Left renal cortex interstitium (tissue), 4 donors: ENCODE results near the gene DDC. TPM values are rescaled to one million over a fixed set of nuclear protein-coding genes. Genes with fewer than 3 reads are reported as not detected.
A peak's percentile ranks its signal among the peaks of the same experiment; 100 is the strongest.
"Not testable (repeated sequence)": the region's sequence is repeated elsewhere in the genome, so short reads cannot be mapped to it uniquely, and the experiment has no call there.

Source experiments
- DNase-seq, 4 donors: peaks; one replicate each; pipeline ENCODE4 v3.0.0-alpha.2; 2013; ENCODE audit warnings: low read depth in 4 of 4, low spot score in 2 of 4, missing footprints in 1 of 4
- polyA plus RNA-seq, 4 donors: library from polyadenylated mRNA; unstranded; fragments of 120-200 nt; gene quantifications; one replicate each; pipeline ENCODE4 v1.2.1, GENCODE V29; 2013; ENCODE audit not compliant: insufficient read length in 4 of 4

Gene DDC
- polyA plus RNA-seq, 4 donors, result 64.0 to 88.1 (median 72.7) TPM

DNA sequence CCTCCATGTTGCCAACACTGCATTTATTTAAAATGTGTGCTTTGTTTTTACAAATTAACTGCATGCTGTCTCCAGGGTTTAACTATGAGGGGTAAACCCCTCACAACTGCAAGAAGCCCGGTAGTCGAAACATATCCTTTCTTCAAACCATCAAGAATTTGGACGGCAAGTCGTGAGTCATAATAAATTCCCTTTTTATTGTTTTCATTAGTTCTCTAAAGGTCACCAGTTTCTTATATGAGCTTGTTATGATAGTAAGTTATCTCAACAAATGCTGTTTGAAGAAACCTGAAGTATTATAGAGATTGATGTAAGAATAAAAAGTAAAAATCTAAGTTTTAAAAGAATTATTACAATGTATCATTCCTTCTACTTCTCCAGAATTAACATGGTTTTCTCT is 102.8 kb downstream of the DDC start:
- DNase-seq, result no peak

DNA sequence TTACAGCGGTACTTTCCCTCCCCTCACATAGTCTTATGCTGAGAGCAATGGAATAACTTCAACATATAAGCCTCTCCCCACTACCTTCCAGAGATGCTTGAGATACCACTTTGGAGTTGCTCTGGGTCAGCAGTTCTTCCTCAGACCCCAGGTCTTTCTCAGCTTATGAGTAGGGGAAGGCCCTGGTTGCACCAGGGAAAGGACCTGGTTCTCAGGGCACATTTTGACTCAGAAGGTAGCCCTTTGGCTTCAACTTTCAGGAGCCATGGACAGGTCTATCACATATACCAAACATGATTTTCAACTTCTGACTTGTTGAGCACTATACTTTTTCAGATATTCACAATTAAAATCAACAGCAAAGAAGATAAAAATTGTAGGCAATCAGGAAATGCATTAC is 103.5 kb downstream of the DDC start:
- DNase-seq, result no peak

DNA sequence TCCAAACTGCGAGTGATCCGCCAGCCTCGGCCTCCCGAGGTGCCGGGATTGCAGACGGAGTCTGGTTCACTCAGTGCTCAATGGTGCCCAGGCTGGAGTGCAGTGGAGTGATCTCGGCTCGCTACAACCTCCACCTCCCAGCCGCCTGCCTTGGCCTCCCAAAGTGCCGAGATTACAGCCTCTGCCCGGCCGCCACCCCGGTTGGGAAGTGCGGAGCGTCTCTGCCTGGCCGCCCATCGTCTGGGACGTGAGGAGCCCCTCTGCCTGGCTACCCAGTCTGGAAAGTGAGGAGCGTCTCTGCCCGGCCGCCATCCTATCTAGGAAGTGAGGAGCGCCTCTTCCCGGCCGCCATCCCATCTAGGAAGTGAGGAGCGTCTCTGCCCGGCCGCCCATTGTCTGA is 106.0 kb downstream of the DDC start:
- not testable (repeated sequence) for DNase-seq

DNA sequence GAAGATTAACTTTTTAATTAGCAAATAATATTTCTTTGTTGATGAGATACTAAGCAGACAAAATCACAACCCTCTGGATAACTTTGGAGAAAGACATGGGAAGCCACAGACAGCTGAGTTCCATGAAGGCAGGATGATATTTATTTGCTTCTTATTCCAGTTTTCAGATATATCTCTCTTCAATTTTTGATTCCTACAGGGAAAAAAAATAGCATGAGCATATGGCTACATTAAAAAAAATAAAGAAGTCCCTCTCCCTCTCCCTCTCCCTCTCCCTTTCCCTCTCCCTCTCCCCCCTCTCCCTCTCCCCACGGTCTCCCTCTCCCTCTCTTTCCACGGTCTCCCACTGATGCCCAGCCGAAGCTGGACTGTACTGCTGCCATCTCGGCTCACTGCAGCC is 106.6 kb downstream of the DDC start:
- DNase-seq, result not testable (repeated sequence)

DNA sequence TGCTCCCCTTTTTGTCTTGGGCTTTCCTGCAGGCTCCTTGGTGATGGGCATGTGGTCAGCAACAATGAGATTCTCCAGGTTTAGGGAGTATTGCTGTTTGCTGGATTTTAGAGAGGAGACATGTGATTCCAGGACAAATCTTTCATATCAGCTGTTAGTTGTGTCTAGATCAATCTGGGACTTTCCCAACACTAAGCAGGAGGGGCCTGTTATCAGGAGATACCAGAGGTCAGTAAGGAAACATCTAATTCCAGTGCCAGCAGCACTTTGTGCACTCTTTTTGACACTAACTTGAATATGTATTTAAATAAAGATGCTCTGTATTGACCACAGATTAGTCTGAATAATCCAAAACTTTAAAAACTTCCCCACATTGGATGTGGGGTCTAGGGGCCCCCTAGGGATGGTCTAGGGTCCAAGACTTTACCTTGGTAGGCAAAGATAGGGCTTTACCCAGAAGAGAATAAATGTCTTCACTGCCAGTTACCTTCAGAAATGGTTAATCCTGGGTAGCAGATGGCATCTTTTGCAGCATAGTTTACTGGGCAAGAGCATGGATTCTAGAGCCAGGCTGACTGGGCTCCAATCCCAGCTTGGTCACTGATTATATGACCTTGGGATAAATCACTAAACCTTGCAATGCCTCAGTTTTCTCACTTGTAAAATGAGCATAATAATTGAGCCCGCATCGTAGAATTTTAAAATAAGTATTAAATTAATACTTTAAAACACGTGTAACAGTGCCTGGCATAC is 108.7 kb downstream of the DDC start:
- no peak for DNase-seq

DNA sequence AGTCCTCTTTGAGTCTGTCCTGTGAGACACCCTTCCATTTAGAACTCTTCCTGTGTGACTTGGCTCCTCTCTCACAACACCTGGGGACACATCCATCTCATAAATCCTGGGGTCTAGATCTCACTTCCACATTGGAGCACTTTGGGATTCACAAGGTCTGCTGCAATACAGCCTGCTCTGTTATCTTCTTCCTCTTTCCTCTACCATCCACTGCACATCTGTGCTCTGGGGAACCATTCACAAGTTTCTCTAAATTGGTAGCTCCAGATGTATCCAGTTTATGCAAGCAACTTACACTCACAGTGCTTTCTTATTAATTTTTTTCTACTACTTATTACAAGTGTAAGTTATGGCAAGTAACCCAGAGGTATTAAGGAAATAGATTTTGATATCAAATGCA is 109.5 kb downstream of the DDC start:
- no peak for DNase-seq

DNA sequence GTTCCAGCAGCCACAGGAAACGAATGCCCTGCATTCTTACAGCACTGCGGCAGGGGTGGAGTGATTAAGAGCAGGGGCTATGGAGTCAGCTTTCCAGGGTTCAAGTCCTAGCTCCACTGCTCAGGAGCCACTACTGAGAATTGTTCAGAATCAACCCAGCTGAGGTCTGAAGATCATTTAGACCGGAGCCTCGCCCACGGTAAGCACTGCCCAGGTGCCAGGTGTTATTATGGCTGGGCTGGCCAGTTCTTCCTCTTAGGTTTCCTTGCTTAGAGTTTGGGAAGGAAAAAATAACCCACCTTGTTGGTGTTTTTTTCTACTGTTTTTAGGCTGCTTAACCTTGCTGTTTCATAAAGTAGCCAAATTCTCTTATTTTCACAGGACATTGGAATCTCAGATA is 110.2 kb downstream of the DDC start:
- no peak for DNase-seq

DNA sequence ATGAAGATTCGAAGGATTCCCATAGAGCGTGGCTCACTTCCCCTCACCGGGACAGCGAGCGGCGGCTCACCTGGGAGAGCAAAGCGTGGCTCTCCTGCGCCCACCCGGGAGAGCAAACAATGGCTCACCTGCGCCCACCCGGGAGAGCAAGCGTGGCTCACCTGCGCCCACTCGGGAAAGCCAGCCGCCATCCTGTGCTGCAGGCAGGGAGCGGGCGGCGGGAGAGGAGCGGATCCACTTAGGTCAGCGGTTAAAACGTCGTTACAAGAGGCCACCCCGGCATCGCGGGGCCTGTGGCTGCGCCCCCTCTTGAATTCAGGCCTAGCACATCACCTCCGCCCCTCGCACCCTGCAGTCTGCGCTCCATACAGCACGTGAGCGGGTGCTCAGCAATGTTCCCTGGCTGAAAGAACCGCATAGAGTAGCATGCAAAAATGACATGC is 114.6 kb downstream of the DDC start:
- no peak for DNase-seq

DNA sequence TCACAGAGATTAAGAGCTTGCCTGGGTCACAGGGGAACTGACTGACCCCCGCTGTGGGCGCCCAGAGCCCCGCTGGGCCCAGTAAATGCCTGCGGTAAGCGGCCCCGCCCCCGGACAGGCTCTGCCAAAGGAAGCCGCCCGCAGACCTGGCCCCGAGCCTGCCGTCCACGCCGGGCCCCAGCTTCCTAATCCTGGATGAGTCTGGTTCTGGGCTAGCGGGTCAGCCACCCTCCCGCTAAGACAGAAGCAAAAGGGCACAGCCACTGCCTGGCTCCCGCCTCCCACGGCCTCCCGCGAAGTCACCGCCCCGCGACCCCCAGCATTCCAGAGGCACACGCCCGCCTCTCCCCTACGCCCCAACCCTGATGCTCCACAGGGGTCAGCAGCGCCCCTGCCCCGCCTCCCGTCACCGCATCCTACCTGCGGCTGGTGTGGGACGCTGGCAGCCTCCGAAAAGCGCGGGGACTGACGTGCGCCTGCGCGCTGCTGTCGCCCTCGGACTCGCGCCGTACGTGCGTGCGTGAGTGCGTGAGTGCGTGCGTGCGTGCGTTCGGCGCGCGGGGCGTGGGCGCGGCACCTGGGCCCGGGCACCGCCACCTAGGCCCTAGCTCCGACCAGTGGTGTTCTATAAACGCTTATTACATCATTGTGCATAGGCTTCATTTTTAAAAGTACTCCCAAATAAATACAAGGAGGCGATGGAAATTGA is 115.2 kb downstream of the DDC start, which contains the start of gene FIGNL1:
Gene FIGNL1 (minus strand): TSS at position 470 of the 709 bp plus-strand sequence. CDS start 3,063 bp downstream, outside the sequence.
- DNase-seq, result peak in 1 of 4 donors; percentile 53

DNA sequence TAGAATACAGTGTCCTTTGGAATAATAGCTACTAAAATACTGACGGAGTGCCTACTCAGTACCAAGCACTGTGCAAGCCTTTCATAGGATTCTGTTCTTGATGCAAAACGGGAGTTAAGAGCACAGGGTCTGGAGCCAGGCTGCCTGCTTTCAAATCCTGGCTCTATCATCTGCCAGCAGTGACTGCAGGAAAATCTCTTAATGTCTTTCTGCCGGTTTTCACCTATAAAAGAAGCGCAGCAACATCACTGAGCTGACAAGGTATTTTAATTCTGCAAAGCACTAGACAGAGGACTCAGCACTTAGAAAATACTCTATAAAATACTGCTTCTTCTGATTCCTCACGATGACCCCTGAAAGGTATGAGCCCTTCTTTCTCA is 115.7 kb downstream of the DDC start:
- no peak for DNase-seq

DNA sequence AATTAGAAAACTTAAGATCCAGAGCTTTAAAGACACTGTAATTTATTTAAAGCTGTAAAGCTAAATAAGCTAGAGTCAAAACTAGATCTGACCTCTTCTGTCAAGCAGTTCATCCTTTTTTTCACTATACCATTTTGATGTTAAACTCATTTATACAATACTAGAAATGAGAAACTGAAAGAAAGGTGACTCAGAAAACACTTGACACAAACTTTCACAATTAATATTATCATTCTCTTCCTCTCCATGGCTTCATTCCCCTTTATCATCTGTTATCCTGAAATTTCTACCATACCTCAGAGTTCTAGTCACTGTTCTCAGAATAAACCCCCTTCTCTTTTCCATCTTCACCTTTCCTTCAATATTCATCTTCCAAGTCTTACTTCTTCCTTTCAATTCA is 116.4 kb downstream of the DDC start:
- no peak for DNase-seq

DNA sequence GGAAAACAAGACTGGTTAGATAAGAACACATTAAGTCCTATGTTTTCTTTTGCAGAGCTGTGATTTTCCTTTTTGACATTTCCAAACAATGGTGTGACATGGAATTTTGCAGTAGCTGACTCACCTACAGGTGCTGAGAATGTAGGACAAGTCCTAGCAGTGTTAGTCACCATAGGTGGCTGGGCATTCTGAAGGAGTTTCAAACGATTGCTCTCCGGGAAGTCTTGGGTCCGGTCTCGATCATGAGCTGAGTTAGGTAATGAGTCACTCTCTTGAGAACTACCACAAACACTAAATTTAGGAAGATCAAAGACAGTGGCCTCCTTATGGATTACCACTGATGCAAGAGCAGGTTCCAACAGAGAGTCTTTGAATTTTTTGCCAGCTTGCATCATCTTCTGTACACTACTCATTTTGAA is 118.7 kb downstream of the DDC start:
- DNase-seq, result no peak

DNA sequence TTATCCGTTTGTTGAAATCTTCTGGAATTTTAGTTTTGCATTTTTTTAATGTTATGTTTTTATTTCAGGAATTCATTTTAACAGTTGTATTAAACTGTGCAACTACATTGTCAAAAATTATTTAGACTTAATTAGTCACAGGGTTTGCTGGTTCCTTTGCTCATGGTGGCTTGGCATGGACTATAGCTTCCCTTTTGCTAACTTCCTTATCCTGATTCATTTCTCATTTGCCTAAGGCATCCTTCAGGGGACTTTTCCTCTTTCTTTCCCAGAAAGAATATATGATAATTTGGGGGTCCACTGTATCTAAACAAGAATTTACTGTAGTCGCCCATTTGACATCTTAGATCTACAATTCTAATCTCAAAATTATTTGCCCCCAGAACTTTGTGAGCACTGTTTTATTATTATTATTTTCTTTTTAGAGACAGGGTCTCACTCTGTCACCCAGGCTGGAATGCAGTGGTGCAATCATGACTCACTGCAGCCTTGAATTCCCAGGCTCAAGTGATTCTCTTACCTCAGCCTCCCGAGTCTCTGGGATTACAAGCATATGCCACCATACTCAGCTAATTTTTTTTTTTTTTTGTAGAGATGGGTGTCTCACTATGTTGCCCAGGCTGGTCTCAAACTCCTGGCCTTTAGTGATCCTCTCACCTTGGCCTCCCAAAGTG is 128.9 kb downstream of the DDC start:
- DNase-seq, result no peak

DNA sequence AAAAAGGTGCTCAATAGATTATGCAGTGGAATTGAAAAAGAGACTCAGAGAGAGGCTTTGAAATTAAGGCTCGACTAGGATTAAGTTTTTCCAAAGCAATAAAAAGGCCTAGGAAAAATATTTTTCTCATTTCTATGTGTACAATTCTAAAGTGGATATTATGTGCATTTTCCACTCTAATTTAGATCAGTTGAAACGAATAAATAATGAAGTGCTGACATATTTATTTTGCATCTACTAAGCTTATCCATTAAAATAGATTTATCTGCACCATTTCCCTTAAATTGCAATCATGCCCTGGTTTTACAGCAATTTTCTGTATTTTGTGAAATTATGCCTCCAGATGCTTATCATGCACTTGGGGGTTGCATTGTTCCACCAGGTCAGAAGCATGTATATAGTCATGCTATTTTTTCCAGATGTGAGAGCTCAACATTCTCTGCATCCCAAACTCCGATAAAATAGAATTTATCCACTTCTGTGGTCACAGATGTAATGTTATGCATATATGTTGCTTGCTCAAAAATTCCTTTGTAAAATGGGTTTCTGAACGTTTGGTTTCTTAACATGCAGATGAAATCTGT is 133.4 kb downstream of the DDC start:
- DNase-seq, result no peak

DNA sequence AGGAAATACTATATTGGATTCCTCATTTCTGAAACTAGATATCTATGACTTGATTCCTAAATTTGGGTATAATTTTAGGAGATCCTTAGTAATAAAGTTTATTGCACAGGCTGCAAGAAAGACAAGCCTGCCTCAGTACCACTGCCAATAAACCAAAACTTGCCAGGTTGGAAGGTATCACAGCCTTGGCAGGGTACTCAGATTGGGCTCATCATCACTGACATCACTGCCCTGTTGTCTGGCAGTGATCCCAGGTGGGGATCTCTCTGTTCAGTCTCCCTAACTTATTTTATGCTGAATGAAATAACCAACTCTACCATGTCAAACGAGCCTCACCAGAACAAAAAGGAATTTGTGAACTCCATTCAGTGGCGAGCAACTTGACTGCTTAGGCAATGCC is 133.9 kb downstream of the DDC start:
- DNase-seq, result no peak

DNA sequence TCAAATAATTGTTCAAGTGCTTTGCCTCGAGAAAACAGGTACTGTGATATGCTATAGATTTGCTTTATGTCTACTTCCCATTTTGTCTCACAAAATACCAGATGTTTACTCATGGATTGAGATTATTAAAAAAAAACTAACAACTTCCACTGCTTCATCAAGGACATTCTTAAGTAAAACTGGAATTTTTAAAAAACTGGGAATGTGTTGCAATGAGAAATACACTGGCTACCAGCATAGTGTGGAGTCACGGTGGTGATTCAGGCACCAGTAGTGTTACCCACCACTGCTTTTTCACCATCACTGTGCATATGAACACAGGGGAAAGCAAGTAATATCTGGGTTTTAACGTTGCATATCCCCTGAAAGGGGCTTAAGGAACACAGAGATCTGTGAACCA is 136.3 kb downstream of the DDC start:
- no peak for DNase-seq

DNA sequence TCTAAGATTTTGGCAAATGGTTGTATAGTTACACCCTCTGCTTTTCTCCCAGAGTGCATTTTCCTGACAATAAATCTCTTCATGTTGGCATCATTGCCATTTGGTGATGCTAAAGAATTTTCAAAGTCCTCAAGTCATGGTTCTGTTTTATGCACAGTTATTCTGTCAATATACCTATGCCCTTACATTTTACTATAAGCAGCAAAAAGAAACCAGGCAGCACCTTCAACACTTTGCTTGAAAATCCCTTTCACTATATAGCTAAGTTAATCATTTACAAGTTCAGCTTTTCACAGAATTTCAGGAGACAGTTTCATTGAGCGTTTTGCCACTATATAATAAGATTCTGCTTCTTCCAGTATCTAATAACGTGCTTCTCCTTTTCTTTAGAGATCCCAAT is 137.7 kb downstream of the DDC start:
- DNase-seq, result no peak

DNA sequence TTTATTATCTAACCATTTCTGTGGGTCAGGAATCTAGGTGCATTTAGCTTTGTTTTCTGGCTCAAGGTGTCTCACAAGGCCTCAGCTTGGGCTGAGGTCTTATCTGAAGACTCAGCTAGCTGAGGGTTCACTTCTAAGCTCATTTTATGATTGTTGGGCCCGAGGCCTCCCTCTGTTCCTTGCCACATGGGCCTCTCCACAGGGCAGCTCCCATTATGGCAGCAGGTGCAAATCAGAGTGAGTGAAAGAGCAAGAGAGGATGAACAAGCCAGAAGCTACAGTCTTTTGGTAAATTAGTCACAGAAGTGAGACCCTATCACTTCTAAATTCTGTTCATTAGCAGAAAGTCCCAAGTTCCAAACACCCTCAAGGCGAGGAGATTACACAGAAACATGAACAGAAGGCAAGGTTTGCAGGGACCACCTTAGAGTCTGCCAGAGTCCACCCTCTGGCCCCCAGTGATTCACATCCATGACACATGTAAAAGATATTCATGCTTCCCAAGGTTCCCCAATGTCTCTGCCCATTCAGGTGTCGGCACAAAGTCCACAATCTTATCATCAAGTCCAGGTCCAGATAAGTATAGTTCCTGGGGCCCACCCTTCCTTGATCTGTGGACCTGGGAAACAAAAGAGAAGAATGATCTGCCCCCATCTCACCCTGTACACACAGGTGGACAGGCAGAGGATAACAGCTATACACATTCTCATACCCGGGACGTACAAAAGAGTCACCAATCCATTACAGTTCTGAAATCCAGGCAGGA is 138.7 kb downstream of the DDC start:
- no peak for DNase-seq

DNA sequence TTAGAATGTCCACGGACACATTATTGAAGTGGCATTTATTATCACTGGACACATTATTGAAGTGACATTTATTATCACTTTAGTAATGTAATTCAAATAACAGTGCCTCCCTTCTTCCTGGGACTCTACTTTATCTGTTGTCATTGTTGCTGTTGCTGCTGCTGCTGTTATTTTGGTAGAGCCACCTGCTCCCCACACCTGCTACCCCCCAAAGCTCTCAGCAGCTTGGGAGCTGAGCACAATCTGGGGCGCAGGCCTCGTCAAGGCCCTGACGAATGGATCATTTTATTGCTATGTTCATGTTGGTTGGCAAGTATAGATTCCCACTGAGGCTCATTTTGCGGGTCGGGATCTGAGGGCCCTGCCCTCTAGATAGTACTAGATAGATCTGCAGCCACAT is 139.9 kb downstream of the DDC start:
- DNase-seq, result no peak

DNA sequence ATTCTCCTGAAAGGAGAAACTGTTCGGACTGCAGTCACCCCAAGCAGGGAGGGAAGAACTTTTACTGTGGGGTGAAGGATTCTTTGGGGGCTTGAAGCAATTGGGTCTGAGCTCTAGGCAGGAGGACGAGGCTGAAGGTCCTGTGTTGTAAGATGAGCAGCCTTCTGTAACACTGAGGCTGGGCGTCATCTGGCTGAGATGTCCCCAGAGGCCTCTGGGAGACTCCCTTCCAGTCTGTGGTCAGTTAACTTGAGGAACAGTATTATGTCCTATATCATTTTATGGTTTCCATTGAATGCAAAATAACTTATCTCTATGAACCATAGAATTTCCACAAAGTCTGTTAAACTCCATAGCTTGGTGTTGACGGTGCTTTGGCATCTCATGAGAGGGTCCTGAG is 141.3 kb downstream of the DDC start:
- DNase-seq, result no peak

DNA sequence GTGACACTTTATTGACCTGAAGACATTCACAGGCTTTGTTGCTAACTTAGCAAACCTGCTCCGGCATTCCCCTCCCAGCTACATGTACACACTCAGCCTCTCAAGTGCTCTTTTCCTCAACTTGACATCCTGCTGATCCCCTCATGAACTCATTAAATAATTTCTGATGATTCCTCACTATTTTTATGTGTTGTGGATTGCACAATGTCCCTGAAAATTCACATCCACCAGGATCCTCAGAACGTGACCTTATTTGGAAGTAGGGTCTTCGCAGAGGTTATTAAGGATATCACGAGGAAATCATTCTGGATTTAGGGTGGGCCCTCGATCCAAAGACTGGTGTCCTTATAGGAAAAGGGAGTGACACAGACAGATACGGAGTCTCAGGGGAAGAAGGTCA is 142.3 kb downstream of the DDC start:
- no peak for DNase-seq
